HEK293 (cell line): ENCODE results near the gene PILRA.

ENCODE experiments used
- CTCF ChIP-seq: fragments of 450-650 bp; formaldehyde crosslinking; IDR thresholded peaks from 2 replicates; pipeline ENCODE4 v1.5.1; 2016; ENCODE audit warnings: missing biosample characterization, missing genetic modification characterization
- GFI1B ChIP-seq: fragments of 450-650 bp; formaldehyde crosslinking; IDR thresholded peaks from 2 replicates; pipeline ENCODE4 v1.5.1; 2016; ENCODE audit warnings: missing biosample characterization, missing genetic modification characterization
- HOXA7 ChIP-seq: sonication (generic); formaldehyde crosslinking; IDR thresholded peaks from 2 replicates; pipeline ENCODE4 v1.8.1; 2022; ENCODE audit warnings: missing genetic modification reagents, borderline replicate concordance
- KLF16 ChIP-seq: fragments of 450-650 bp; formaldehyde crosslinking; IDR thresholded peaks from 2 replicates; pipeline ENCODE4 v1.5.1; 2017; ENCODE audit warnings: missing biosample characterization, missing genetic modification characterization
- SCRT2 ChIP-seq: fragments of 450-650 bp; formaldehyde crosslinking; IDR thresholded peaks from 2 replicates; pipeline ENCODE4 v1.5.1; 2016; ENCODE audit warnings: missing biosample characterization, missing genetic modification characterization
- ZFP69B ChIP-seq: fragments of 450-650 bp; formaldehyde crosslinking; IDR thresholded peaks from 2 replicates; pipeline ENCODE4 v1.5.1; 2016; ENCODE audit warnings: missing biosample characterization, missing genetic modification characterization
- ZNF114 ChIP-seq: fragments of 450-650 bp; formaldehyde crosslinking; IDR thresholded peaks from 2 replicates; pipeline ENCODE4 v1.5.0; 2017; ENCODE audit warnings: missing biosample characterization, missing genetic modification characterization
- ZNF174 ChIP-seq: fragments of 450-650 bp; formaldehyde crosslinking; IDR thresholded peaks from 2 replicates; pipeline ENCODE4 v1.5.0; 2017; ENCODE audit warnings: missing biosample characterization, mild to moderate bottlenecking, missing genetic modification characterization
- ZNF239 ChIP-seq: fragments of 450-650 bp; formaldehyde crosslinking; IDR thresholded peaks from 2 replicates; pipeline ENCODE4 v1.5.1; 2016; ENCODE audit warnings: missing biosample characterization, missing genetic modification characterization
- ZNF530 ChIP-seq: fragments of 450-650 bp; formaldehyde crosslinking; IDR thresholded peaks from 2 replicates; pipeline ENCODE4 v1.5.1; 2016; ENCODE audit warnings: low read depth, missing biosample characterization, missing genetic modification characterization
- ZSCAN4 ChIP-seq: fragments of 450-650 bp; formaldehyde crosslinking; IDR thresholded peaks from 2 replicates; pipeline ENCODE4 v1.5.1; 2017; ENCODE audit warnings: missing biosample characterization, missing genetic modification characterization
- TF ChIP-seq, protein P1 (sequence below): IDR thresholded peaks from 2 replicates; pipeline ENCODE4 v1.6.1; 2011; ENCODE audit warnings: mild to moderate bottlenecking, low read depth, low read length, borderline replicate concordance

DNA sequence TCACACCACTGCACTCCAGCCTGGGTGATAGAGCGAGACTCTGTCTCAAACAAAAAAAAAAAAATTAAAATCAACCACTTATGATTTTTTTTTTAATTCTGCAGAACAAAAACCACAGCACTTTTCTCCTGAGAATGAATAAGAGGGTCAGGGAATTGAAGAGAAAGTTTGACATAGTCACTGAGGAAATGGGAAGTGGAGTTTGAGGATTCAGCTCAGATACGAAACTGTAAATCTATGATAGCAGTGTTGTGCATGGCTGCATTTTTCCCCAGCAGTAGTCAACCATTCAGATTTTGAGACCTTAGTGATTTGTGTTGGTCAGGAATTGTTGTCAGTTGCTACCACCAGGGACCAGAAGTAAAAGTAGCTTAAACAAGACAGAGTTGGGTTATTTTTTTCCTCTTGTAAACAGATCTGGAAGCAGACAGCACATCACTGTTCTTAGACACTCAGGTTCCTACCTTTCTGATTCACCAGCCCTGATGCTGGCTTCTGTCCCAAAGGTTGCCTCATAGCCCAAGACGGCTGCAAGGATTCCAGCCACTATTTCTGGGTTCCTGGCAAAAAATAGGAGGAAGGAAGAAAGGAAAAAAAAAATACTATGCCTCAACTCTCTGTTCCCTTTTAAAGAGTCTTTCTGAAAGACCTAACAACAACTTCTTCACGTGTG, 20.1 kb downstream of the PILRA start:
- TF ChIP-seq HOXA7 (CRISPR knock-in tag) = no peak
- no peak for TF ChIP-seq ZNF114 (tag by site-specific recombination)
- TF ChIP-seq ZNF239 (tag by site-specific recombination) = no peak
- no peak for TF ChIP-seq CTCF (tag by site-specific recombination)
- no peak for TF ChIP-seq ZSCAN4
- no peak for TF ChIP-seq KLF16 (tag by site-specific recombination)
- TF ChIP-seq SCRT2 (tag by site-specific recombination) = no peak
- TF ChIP-seq ZNF530 (tag by site-specific recombination) = no peak
- TF ChIP-seq GFI1B (tag by site-specific recombination) = no peak
- TF ChIP-seq ZFP69B (tag by site-specific recombination) = no peak
- TF ChIP-seq, protein P1, sequence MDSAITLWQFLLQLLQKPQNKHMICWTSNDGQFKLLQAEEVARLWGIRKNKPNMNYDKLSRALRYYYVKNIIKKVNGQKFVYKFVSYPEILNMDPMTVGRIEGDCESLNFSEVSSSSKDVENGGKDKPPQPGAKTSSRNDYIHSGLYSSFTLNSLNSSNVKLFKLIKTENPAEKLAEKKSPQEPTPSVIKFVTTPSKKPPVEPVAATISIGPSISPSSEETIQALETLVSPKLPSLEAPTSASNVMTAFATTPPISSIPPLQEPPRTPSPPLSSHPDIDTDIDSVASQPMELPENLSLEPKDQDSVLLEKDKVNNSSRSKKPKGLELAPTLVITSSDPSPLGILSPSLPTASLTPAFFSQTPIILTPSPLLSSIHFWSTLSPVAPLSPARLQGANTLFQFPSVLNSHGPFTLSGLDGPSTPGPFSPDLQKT = no peak
- TF ChIP-seq ZNF174 (tag by site-specific recombination) = no peak
